Measurements from ENCODE around the gene ARHGAP44.

Gene ARHGAP44, protein sequence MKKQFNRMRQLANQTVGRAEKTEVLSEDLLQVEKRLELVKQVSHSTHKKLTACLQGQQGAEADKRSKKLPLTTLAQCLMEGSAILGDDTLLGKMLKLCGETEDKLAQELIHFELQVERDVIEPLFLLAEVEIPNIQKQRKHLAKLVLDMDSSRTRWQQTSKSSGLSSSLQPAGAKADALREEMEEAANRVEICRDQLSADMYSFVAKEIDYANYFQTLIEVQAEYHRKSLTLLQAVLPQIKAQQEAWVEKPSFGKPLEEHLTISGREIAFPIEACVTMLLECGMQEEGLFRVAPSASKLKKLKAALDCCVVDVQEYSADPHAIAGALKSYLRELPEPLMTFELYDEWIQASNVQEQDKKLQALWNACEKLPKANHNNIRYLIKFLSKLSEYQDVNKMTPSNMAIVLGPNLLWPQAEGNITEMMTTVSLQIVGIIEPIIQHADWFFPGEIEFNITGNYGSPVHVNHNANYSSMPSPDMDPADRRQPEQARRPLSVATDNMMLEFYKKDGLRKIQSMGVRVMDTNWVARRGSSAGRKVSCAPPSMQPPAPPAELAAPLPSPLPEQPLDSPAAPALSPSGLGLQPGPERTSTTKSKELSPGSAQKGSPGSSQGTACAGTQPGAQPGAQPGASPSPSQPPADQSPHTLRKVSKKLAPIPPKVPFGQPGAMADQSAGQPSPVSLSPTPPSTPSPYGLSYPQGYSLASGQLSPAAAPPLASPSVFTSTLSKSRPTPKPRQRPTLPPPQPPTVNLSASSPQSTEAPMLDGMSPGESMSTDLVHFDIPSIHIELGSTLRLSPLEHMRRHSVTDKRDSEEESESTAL
- total RNA-seq = 0 to 0.09 reads per million in 2 experiments

GRCh38 chr17:12789481-12790248, at the start of gene ARHGAP44:
ARHGAP44 (plus strand) TSS chr17:12789498; CDS start chr17:12789839, 341 bp downstream.
- no peak for DNase-seq (ENCODE audit: low read depth)

DNA sequence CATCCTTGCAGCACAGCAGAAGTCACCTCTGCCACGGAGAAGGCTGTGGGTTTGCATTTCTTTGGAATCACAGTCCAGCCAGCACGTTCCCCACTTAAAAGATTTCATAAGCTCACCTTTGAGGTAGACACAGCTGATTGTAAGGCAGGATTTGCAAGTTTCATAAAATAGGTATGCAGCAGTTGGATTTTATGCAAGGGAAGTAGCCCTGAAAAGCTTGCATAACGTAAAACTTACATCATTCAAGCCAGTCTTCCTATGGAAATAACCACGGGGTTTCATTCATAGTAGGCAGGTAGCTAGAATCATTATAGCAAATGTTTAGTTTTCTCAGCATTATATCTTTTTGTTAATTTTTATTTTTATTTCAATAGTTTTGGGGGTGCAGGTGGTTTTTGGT, 49.8 kb upstream of the ARHGAP44 start:
- no peak for DNase-seq (ENCODE audit: low read depth)

DNA sequence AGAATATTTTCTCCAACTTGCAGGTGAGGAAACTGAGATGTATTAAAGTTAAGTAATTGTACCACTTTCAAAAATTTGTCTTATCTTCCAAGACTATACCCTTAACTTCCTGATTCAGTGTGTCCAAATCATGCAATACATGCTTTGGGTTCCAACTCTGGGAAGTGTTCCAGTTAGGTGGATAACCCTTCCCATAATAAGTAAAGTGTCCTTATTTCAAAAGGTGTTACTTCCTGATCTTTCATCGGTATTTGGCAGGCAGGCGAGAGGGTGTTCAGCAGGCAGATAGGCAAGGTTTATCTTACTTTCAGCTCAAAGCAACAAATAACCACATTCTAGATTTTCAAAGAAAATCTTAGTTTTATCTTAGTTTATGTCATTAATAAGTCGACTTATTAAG, 46.3 kb upstream of the ARHGAP44 start:
- DNase-seq (ENCODE audit: low read depth) = no peak

DNA sequence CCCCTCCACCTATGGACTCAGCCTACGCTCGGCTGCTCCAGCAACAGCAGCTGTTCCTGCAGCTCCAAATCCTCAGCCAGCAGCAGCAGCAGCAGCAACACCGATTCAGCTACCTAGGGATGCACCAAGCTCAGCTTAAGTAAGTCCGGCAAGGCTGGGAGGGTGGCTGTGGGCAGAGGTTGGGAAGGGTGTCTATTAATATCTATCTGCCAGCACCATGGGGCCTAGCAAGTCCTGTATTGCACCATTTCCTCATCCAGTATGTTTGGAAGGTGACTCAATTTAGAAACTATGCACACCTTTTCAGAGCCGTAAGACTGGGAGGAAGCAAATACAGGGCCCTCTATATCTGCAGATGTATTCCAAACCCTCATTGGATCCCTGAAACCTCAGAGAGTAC, 45.0 kb upstream of the ARHGAP44 start:
- DNase-seq (ENCODE audit: low read depth) = no peak

- DNase-seq (ENCODE audit: low read depth) = no peak
Measured at GRCh38 chr17:12744786-12745185, 44.5 kb upstream of the ARHGAP44 start.

DNA sequence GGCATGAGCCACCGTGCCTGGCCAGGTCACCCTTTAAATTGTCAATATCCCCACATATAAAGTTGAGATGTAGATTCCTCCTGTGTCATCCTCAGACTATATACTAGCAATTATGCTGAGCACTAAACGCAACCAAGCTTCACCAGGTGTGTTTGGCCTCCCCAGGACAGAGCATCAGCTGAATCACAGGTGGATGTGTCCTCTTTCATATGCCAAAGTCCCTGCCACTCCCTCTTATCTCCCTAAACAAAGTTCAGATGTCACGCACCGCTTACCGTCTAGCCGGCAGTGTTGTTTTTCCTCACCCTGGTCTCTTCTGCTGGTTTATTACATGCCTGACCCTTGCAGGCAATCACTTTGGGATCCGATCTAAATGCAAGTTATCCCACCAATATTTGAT, 43.8 kb upstream of the ARHGAP44 start:
- DNase-seq (ENCODE audit: low read depth) = no peak

DNA sequence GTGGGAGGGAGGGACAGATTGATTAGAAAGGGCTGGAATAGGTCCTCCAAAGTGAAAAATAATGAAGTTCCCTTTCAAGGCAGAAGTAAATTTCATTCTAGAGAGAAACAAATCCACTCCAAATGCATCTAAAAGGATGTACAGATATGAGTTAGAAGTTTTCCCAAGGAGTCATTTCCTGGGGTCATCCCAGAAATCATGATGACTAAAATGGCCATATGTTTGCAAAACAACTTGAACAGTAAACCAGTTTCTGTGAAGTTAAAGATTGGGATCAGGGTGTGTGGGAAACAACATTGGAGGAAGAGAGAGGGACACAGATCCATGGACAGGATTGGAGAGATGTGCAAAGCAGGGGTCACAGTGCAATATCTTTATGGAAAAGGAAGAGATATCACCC, 32.5 kb upstream of the ARHGAP44 start:
- no peak for DNase-seq (ENCODE audit: low read depth)

DNA sequence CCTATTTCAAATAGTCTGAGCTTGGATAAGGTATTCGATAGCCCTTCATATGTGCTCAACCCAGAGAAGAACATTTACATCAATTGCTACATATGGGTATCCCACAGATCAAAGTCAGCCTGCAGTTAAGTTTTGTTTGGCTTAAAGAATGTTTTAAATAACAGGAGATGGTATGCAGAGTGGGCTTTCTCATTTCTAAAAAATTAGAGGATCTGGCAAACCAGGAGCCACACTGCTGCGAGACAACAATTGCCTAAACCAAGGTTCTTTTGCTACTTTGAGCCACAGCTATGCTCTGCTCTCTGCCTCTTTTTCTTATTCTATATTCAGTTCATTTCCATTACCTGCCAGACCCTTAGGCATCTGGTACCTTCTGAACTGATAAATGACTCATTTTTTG, 30.2 kb upstream of the ARHGAP44 start:
- no peak for DNase-seq (ENCODE audit: low read depth)

- no peak for DNase-seq (ENCODE audit: low read depth)
Measured at GRCh38 chr17:12765548-12765947, 23.8 kb upstream of the ARHGAP44 start.

GRCh38 chr17:12768255-12768654, 21.0 kb upstream of the ARHGAP44 start:
- no peak for DNase-seq (ENCODE audit: low read depth)

DNA sequence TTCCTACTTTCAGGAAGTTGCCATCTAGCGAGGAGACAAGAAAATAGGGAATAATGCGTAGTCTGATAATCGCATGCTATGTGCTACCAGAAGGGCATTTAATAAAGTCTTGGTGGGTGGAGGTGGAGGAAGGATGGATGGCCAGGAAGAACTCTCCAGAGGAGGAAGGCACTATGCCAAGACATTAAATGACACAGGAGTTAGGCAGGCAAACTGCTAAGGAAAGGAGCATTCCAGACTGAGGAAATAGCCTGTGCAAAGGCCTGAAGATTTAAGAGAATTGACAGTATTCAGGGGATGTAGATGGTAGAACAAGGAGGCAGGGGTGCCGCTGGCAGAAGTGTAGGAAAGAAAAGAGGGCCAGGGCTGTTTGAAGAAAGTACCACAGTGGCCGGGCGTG, 19.3 kb upstream of the ARHGAP44 start:
- no peak for DNase-seq (ENCODE audit: low read depth)

GRCh38 chr17:12773153-12773552, 16.1 kb upstream of the ARHGAP44 start:
- DNase-seq (ENCODE audit: low read depth) = no peak

GRCh38 chr17:12789075-12789480, 220 bp upstream of the ARHGAP44 start:
- no peak for DNase-seq (ENCODE audit: low read depth)

- DNase-seq (ENCODE audit: low read depth) = no peak
Measured at GRCh38 chr17:12790249-12791106, 1.2 kb downstream of the ARHGAP44 start.

DNA sequence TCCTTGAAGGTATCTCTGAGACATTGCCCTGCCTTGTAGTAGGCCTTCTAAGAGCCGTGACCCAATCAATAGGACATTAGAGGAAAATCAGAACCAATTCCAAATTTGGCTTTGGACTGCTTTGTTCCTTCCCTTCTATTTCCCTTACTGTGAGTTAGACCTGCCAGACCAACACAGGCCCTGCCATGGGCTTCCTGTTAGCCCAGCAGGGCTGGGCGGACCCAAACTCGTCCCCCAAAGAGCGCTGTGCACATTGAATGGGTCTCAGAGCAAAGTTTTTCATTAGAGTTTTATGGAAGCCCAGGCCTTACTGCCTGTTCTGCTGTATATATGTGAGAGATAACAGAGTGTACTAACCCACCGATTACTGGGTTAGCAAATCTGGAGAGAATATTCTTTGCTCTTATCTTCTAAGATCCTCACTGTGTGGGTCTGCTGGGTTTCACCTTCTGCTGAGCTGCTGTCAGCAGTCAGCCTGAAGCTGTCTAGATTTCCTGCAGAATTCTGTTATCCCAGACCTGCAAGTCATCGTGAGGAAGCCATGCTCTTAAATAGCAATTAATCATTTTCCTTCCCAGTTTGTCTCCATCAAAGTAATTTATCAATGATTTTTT, 5.7 kb downstream of the ARHGAP44 start:
- no peak for DNase-seq (ENCODE audit: low read depth)

GRCh38 chr17:12800855-12801365, 11.6 kb downstream of the ARHGAP44 start:
- DNase-seq (ENCODE audit: low read depth) = no peak

- no peak for DNase-seq (ENCODE audit: low read depth)
Measured at GRCh38 chr17:12806630-12807029, 17.3 kb downstream of the ARHGAP44 start.

DNA sequence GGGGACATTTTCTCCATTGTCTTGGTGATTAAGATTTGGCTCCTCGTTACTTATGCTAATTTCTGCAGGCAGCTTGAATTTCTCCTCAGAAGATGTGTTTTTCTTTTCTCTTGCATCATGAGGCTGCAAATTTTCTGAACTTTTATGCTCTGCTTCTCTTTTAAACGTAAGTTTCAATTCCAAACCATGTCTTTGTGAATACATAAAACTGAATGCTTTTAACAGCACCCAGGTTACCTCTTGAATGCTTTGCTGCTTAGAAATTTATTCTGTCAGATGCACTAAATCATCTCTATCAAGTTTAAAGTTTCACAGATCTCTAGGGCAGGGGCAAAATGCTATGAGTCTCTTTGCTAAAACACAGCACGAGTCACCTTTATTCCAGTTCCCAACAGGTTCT, 19.4 kb downstream of the ARHGAP44 start:
- no peak for DNase-seq (ENCODE audit: low read depth)

DNA sequence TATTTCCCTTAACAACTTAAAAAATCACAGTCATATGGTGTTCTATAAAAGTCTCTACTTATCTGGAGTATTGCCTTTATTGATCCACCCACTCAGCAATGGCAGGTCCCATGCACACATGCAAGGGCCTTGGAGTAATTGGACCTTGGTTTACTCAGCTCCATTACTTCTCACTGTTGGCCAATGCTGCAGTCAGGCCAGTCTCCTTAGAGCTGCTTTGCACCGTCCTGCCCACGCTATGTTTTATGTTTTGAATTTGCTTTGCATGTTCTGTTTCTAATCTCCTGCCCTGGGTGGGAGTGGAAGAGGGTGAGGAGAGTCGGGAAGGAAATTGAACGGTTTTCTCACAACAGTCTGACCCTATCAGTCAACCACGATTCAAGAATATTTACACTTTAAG, 23.6 kb downstream of the ARHGAP44 start:
- no peak for DNase-seq (ENCODE audit: low read depth)

DNA sequence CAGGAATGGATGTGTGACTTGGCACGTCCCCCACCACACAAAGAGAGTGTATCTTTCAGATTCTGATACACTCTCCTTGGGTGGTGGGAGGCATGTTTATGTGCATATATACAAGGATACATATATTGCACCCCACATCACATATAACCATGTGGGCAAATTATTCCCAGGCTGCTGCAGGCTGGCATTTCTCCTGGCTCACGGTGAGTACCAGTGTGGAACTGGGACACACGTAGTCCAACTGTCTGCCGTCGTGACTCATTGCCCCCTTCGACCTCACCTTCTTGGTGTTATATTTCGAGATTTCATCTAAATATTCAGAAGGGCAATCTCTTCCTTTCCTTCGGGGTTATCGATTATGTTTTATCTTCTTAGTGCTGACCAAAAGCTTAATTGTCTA, 24.4 kb downstream of the ARHGAP44 start:
- DNase-seq (ENCODE audit: low read depth) = no peak

DNA sequence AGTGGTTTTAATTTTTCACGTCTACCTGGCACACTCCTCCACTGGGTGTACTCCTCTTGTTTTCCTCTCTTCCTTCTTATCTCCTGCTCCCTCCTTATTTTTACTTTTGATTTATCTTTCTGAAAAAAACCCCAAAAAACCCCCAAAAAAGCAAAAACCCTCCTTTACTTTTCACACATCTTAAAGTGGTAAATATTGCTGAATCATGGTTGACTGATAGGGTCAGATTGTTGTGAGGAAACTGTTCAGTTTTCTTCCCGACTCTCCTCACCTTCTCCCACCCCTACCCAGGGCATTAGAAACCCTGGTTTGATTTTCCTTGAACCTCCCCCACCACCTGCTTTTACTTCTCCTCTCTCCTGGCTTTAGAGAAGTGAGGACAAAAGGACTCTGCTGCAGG, 25.4 kb downstream of the ARHGAP44 start:
- DNase-seq (ENCODE audit: low read depth) = no peak
